ENCODE measurements around the gene THOC6.
"Not testable (repeated sequence)": the region's sequence is repeated elsewhere in the genome, so short reads cannot be mapped to it uniquely, and the experiment has no call there.

Gene THOC6

GRCh38 chr16:3051494-3051893, 27.7 kb downstream of the THOC6 start:
- H3K4me1 ChIP-seq (ENCODE audit: insufficient read depth, low read length): no peaks in the 10 kb centered on the region
- H3K4me3 ChIP-seq (ENCODE audit: low read length): no peak overlapping the region
- no peak overlapping the region for H2AFZ ChIP-seq (ENCODE audit: low read depth, low read length)
- H3K27me3 ChIP-seq (ENCODE audit: insufficient read depth, low read length): peaks cover 27% of the 10 kb centered on the region
- no peaks in the 10 kb centered on the region for H3K9me3 ChIP-seq (ENCODE audit: low read length)
- no peaks in the 10 kb centered on the region for H3K36me3 ChIP-seq (ENCODE audit: insufficient read depth, low read length)

- not testable (repeated sequence) for H3K36me3 ChIP-seq (ENCODE audit: insufficient read depth, low read length); H3K4me1 ChIP-seq (ENCODE audit: insufficient read depth, low read length); H3K4me3 ChIP-seq (ENCODE audit: low read length); H3K9me3 ChIP-seq (ENCODE audit: low read length); H2AFZ ChIP-seq (ENCODE audit: low read depth, low read length)
- peaks cover 15% of the 10 kb centered on the region for H3K27me3 ChIP-seq (ENCODE audit: insufficient read depth, low read length)
Measured at GRCh38 chr16:3052571-3053329, 28.9 kb downstream of the THOC6 start.

GRCh38 chr16:3053330-3053710, 29.5 kb downstream of the THOC6 start:
- H3K27me3 ChIP-seq (ENCODE audit: insufficient read depth, low read length); H3K4me1 ChIP-seq (ENCODE audit: insufficient read depth, low read length); H3K9me3 ChIP-seq (ENCODE audit: low read length); H2AFZ ChIP-seq (ENCODE audit: low read depth, low read length); H3K4me3 ChIP-seq (ENCODE audit: low read length); H3K36me3 ChIP-seq (ENCODE audit: insufficient read depth, low read length): not testable (repeated sequence)

- peaks cover 7% of the 10 kb centered on the region for H3K4me1 ChIP-seq (ENCODE audit: insufficient read depth, low read length)
- no peaks in the 10 kb centered on the region for H3K27me3 ChIP-seq (ENCODE audit: insufficient read depth, low read length)
- no peaks in the 10 kb centered on the region for H3K9me3 ChIP-seq (ENCODE audit: low read length)
- H3K36me3 ChIP-seq (ENCODE audit: insufficient read depth, low read length): no peaks in the 10 kb centered on the region
- no peak overlapping the region for H3K4me3 ChIP-seq (ENCODE audit: low read length)
- no peak overlapping the region for H2AFZ ChIP-seq (ENCODE audit: low read depth, low read length)
Measured at GRCh38 chr16:3054965-3055733, 31.3 kb downstream of the THOC6 start.

- not testable (repeated sequence) for H3K9me3 ChIP-seq (ENCODE audit: low read length); H3K36me3 ChIP-seq (ENCODE audit: insufficient read depth, low read length); H3K4me1 ChIP-seq (ENCODE audit: insufficient read depth, low read length); H2AFZ ChIP-seq (ENCODE audit: low read depth, low read length); H3K4me3 ChIP-seq (ENCODE audit: low read length); H3K27me3 ChIP-seq (ENCODE audit: insufficient read depth, low read length)
Measured at GRCh38 chr16:3055734-3056115, 31.9 kb downstream of the THOC6 start.

GRCh38 chr16:3056336-3057180, 32.7 kb downstream of the THOC6 start:
- H3K36me3 ChIP-seq (ENCODE audit: insufficient read depth, low read length): no peaks in the 10 kb centered on the region
- peaks cover 7% of the 10 kb centered on the region for H3K4me1 ChIP-seq (ENCODE audit: insufficient read depth, low read length)
- no peaks in the 10 kb centered on the region for H3K27me3 ChIP-seq (ENCODE audit: insufficient read depth, low read length)
- no peak overlapping the region for H2AFZ ChIP-seq (ENCODE audit: low read depth, low read length)
- no peaks in the 10 kb centered on the region for H3K9me3 ChIP-seq (ENCODE audit: low read length)
- no peak overlapping the region for H3K4me3 ChIP-seq (ENCODE audit: low read length)

- H3K4me1 ChIP-seq (ENCODE audit: insufficient read depth, low read length): peaks cover 7% of the 10 kb centered on the region
- no peaks in the 10 kb centered on the region for H3K9me3 ChIP-seq (ENCODE audit: low read length)
- H3K36me3 ChIP-seq (ENCODE audit: insufficient read depth, low read length): no peaks in the 10 kb centered on the region
- H2AFZ ChIP-seq (ENCODE audit: low read depth, low read length): no peak overlapping the region
- no peak overlapping the region for H3K4me3 ChIP-seq (ENCODE audit: low read length)
- no peaks in the 10 kb centered on the region for H3K27me3 ChIP-seq (ENCODE audit: insufficient read depth, low read length)
Measured at GRCh38 chr16:3057181-3058138, 33.6 kb downstream of the THOC6 start.

- H3K9me3 ChIP-seq (ENCODE audit: low read length): no peaks in the 10 kb centered on the region
- peak overlapping the region; percentile 86 for H3K4me3 ChIP-seq (ENCODE audit: low read length)
Measured at GRCh38 chr16:3058139-3059030, 34.5 kb downstream of the THOC6 start.

GRCh38 chr16:3059041-3059722, 35.3 kb downstream of the THOC6 start:
- H3K9me3 ChIP-seq (ENCODE audit: low read length): peaks cover 3% of the 10 kb centered on the region
- peak overlapping the region; percentile 64 for H2AFZ ChIP-seq (ENCODE audit: low read depth, low read length)

More at GRCh38 chr16:3058139-3059030, 34.5 kb downstream of the THOC6 start:
- no peaks in the 10 kb centered on the region for H3K27me3 ChIP-seq (ENCODE audit: insufficient read depth, low read length)
- no peaks in the 10 kb centered on the region for H3K36me3 ChIP-seq (ENCODE audit: insufficient read depth, low read length)
- H3K4me1 ChIP-seq (ENCODE audit: insufficient read depth, low read length): peaks cover 7% of the 10 kb centered on the region
- peak overlapping the region; percentile 64 for H2AFZ ChIP-seq (ENCODE audit: low read depth, low read length)

GRCh38 chr16:3059723-3060242, 35.9 kb downstream of the THOC6 start:
- peaks cover 7% of the 10 kb centered on the region for H3K4me1 ChIP-seq (ENCODE audit: insufficient read depth, low read length)
- no peaks in the 10 kb centered on the region for H3K36me3 ChIP-seq (ENCODE audit: insufficient read depth, low read length)
- H2AFZ ChIP-seq (ENCODE audit: low read depth, low read length): peak overlapping the region; percentile 64
- peak overlapping the region; percentile 47 for H3K4me3 ChIP-seq (ENCODE audit: low read length)
- peaks cover 3% of the 10 kb centered on the region for H3K9me3 ChIP-seq (ENCODE audit: low read length)
- peaks cover 2% of the 10 kb centered on the region for H3K27me3 ChIP-seq (ENCODE audit: insufficient read depth, low read length)

More at GRCh38 chr16:3059041-3059722, 35.3 kb downstream of the THOC6 start:
- Histone ChIP-seq H3K36me3 (ENCODE audit: insufficient read depth, low read length) (no peaks in the 10 kb centered on the region), H3K4me3 (ENCODE audit: low read length) (peak overlapping the region; percentile 86), H3K27me3 (ENCODE audit: insufficient read depth, low read length) (peaks cover 2% of the 10 kb centered on the region), H3K4me1 (ENCODE audit: insufficient read depth, low read length) (peaks cover 7% of the 10 kb centered on the region)
